ENCODE results near the gene PCK2.

DNA sequence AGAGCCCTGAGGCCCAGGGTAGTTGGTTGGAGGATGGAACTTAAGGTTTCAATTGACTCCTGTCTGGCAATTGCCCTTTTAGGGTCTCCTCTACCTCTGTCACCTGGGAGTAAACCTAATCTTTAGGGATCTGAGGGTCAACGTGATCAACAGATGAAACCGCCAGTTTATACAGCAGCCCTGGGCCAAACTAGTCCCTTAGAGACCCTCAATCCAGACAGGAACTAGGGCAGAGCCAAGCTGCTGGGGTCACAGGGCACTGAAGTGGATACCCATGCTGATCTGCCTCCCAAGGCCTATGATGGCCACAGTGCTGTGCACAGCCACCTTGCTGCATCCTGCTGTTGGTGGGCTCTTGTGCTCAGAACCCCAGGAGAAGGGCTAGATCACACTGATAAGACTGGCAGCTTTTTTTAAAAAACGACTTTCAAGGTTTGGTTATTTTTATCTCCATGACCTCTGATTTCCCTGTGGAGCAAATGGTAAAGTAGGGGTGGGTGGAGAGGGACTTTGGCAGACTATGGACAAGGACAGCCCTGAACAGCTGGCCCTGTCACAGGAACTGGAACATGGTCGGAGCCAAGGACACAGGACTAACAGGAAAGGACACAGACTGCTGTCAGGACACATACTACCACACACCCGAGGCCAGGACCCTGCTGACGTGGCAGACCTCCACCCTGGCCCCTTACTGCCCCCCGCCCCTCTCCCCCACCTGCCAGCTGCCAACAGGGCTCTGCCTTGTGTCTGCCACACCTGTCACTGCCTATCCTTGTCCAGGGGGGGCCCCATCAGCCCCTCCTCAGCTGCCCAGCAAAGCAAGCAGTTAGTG, 36.8 kb downstream of the PCK2 start:
- TF ChIP-seq CREB1 (IDR thresholded peaks at IDR 0.05; ENCODE audit: low read depth) (no peak), EP300 (IDR thresholded peaks at IDR 0.05; ENCODE audit: borderline replicate concordance) (no peak), TAF1 (IDR thresholded peaks at IDR 0.05; ENCODE audit: low read depth) (no peak), YY1 (IDR thresholded peaks at IDR 0.05; ENCODE audit: low read depth) (no peak), EGR1 (IDR thresholded peaks at IDR 0.05) (no peak)
- TF ChIP-seq, protein P1, sequence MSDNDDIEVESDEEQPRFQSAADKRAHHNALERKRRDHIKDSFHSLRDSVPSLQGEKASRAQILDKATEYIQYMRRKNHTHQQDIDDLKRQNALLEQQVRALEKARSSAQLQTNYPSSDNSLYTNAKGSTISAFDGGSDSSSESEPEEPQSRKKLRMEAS (IDR thresholded peaks at IDR 0.05) = no peak
